ENCODE measurements around the gene VGLL4.
"Not testable (repeated sequence)": the region's sequence is repeated elsewhere in the genome, so short reads cannot be mapped to it uniquely, and the experiment has no call there.

Gene VGLL4

GRCh38 chr3:11582191-11582968, 61.3 kb downstream of the VGLL4 start:
- peak; percentile 37 for DNase-seq

GRCh38 chr3:11581237-11582190, 62.2 kb downstream of the VGLL4 start:
- DNase-seq = no peak

GRCh38 chr3:11580645-11581044, 63.1 kb downstream of the VGLL4 start:
- no peak for DNase-seq

DNA sequence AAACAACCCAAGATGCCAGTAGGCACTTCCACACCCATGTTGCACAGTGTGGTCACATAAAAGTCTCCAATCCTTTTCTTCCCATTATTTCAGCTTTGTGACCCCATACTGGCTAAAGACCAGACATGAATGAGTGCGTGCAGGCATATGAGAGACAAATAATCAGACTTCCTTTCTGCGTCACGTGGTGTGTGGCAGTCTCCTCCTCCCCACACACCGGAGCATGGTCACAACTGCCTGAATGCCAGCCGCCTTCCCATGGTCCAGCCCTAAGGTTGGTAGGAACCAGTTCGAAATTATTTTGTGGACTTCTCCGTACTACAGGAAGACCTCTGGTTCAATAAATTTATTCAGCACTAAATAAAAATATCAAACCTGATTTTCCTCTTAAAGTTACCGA, 65.5 kb downstream of the VGLL4 start:
- DNase-seq = no peak

DNA sequence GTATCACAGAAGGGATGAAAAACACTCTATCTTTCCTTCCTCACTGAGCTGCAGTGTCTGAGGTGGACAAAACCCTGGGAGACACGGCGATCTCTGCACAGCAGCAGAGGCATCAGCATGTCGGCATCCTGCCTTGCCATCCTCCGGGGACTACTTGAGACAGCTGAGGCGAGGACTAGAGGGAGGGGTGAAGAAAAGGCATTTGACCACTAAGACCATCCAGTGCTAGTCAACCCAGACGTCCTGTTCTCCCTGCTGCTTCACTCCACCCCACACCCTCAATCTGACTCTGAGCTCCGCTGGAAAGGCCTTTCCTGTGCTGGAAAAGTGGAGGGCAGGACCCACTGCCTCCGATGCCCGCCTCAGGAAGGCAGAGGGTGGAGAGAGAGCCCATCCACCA, 67.3 kb downstream of the VGLL4 start:
- DNase-seq = no peak

- DNase-seq = no peak
Measured at GRCh38 chr3:11575677-11576076, 68.0 kb downstream of the VGLL4 start.

- DNase-seq = no peak
Measured at GRCh38 chr3:11574981-11575669, 68.6 kb downstream of the VGLL4 start.

DNA sequence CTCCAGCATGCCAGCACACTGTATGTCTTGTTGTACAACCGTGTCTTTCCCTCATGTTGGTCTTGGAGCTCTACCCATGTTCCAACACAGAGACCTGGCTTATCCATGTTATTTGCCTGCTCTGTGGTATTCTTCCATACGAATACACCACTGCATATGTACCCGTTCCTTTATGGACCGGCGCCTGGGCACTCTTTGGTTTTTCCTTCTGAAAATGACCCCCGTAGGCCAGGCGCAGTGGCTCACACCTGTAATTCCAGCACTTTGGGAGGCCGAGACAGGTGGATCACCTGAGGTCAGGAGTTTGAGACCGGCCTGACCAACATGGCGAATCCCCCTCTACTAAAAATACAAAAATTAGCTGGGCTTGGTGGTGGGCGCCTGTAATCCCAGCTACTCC, 71.1 kb downstream of the VGLL4 start:
- not testable (repeated sequence) for DNase-seq

DNA sequence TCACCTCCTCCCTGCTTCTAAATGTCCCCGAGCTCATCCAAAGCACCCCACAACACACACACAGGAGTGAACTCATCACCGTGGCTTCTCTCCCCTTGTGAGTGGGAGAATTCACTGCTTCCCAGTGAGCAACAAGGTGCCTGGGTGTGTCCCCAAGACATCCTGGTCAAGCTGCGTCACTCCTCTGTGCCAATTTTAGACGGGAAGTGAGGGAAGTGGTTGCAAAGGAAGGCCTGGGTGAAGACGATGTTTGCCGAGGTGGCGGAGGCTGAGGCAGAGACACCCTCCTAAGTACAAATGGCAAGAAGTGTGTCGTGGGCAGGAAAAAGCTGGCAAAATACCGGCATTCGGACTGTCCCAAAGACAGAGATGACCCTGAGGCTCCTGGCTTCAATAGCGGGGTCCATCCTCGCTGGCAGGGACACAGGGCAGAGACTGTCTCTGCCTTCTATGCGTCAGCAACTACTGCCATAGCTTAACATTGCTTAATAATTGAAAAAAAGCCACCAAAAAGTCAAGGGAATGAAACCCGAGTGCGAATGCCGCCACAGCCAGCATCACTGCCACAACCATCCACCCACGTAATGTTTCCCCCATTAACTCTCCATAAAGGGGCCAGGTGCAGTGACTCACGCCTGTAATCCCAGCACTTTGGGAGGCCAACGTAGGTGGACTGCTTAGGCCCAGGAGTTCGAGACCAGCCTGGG, 72.8 kb downstream of the VGLL4 start:
- DNase-seq = no peak

DNA sequence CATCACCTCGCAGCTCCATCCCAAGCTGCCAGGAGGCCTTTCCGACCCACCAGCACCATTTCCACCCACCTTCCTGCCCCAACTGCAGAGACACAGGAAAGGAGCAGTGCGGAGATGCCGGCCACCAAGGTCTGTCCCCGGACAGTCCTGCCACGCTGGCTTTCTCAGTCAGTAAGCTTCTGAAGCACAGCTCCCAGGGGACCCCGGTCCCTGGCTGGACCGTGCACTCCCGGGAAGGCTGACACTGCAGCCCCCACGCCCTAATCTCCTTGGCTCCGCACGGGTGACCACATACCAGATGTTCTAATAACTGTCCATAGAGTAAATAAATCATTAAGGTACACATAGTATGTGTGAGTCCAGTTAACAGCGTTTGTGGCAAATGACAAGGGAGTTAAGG, 73.5 kb downstream of the VGLL4 start:
- no peak for DNase-seq

DNA sequence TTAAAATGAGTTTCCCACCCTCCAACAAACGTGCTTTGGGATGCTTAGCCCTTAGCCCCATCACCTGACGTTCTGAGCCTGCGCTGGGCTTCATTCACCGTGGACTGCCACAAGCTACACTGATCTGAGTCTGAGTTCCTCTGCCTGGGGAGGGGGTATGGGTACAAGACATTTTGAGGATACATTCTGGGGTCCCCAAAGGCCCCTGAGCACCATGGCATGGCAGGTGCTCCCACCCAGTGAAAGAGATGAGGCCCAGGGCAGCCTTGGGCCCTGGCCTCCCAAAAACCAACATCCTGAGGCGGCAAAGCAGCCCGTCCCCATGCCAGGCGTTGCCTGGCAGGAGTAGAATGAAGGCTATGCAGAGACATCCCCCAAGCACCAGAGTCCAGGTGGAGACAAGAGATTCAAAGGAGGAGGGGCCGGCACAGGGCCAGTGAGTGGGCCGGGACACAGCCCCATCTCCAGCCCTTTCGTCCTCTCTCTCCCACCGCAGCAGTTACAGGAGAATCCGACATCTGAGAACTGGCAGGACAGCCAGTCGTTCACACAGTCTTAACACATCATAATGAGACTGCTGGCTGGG, 74.5 kb downstream of the VGLL4 start:
- no peak for DNase-seq

- no peak for DNase-seq
Measured at GRCh38 chr3:11568503-11569155, 75.1 kb downstream of the VGLL4 start.

DNA sequence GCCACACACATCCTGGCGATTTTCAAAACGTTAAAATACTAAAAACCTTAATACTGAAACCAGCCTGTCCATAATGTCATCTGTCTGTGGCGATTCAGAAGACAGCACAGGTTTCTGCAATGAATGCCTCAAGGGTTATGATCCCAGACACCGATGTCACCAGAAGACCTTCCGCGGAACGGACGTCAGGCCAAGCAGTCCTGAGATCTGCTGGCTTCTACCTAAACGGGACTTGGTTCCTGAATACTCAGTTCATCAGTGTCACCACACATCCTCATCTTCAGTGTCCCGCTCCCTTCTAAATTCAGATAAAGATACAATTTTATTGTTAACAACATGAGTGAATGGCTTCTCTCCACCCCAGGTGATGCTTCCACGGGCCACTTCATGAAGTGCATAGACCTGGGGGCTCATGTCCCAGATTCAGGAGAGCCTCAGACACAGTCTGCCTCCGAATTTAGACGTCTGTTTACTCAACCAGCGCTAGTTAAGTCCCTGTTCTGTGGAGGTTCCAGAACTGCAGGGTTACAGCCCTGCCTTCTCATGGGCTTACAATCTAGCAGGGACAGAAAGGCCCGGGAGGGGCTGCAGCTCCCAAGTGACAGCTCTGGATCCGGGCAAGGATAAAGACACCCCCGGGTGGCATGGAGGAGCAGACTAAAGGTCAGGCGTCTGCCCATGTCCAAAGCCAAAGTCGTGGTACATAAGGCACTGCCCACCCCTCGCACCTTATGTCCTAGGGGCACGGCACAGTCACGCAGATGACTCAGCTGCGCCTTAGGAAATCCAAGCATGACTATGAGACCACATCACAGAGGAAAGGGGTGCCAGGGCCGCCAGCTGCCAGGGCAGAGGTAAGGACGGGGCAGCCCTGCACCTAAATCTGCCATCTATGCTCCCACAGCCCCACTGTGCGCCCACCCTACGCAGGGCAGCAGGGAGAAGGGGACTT, 75.9 kb downstream of the VGLL4 start:
- no peak for DNase-seq

GRCh38 chr3:11566916-11567315, 76.8 kb downstream of the VGLL4 start:
- no peak for DNase-seq

GRCh38 chr3:11566478-11566877, 77.2 kb downstream of the VGLL4 start:
- DNase-seq = no peak

- DNase-seq = no peak
Measured at GRCh38 chr3:11565932-11566331, 77.8 kb downstream of the VGLL4 start.

DNA sequence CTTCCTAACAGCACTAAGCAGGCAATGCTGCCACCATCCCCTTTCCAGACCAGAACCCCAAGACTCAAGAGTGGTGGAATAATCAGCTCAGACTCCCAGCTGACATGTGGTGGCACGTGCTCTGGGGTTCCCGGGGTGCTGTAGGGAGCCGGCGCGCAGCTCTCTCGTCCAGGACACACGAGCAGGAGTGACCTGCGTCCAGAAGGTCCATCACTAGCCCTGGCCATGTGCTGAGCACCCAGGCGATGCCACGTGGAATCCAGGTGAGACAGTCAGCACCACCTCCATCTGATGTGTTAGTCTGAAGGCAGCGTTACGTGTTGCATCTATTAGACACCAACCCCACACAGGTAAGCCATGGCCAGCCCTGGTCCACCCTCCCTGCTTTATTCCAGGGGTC, 78.2 kb downstream of the VGLL4 start:
- DNase-seq = no peak

DNA sequence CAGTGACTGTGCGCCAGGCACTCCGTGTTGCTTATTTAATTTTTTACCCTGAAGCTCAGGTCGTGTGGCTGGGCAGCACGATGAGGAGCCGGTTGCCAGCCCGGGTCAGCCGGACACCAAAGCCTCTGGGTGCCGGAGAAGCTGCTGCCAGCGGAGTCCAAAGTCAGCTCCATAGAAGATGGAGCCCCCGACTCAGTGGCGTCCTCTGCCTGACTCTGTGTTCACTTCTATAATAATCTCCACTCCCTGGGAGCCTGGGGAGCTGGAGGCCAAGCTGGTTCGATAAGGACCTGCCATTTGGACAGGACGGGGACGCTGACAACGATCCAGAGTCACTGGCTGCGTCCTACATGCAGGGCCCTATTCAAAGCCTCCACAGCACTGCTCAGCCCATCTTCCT, 78.6 kb downstream of the VGLL4 start:
- no peak for DNase-seq

DNA sequence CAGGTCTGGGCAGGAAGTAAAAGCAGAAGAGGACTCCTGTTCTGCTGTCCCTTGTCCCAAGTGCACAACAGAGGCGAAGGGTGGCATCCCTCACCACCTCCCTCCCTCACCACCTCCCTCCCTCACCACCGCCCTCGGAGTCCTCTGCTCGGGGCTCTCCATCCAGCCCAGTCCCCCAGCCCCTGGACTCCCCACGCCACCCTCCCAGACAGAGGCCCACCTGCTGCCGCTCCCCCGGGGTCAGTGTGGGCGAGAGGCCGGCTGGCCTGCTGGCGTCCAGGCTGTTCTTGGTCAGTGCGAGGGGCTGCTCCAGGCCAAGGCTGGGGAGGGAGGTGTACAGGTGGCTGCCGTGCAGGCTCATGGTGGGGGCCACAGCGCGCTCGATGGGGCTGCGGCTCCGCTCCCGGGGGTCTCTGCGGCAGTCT, 79.1 kb downstream of the VGLL4 start:
- no peak for DNase-seq

DNA sequence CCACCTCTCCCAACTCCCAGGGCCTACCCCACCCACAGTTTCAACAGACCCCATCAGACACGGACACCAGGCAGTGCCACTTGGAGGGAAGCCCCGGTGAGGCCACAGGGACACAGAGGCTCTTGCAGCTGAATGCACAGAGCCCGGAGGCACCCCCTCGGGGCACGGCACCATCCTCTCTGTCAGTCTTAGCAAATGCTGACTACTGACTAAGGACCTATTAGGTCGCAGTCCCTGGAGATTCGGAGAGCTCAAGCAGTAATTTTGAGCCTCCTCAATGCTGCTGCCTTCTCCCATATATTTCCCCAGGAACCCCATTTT, 79.9 kb downstream of the VGLL4 start:
- DNase-seq = no peak
